ENCODE measurements around the gene NOX5.
"Not testable (repeated sequence)": the region's sequence is repeated elsewhere in the genome, so short reads cannot be mapped to it uniquely, and the experiment has no call there.

The NOX5 gene

DNA sequence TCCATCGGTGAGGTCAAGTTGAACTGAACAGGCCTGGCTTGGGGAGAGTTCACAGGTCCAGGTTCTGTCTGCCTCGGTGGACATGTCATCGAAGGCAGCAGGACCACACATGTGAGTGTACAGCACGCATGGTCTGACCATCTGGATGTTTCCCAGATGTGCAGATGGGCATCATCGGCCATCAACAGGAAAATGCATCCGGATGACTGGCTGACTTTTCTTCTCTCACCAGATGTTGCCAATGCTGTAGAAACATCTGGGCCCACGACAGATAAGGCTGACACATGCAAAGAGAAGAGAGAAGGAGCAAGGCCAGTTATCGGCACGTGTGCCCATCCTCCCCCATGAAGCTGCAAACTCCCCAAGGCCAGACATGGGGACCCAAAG is 45.1 kb downstream of the NOX5 start:
- DNase-seq = no peak

DNA sequence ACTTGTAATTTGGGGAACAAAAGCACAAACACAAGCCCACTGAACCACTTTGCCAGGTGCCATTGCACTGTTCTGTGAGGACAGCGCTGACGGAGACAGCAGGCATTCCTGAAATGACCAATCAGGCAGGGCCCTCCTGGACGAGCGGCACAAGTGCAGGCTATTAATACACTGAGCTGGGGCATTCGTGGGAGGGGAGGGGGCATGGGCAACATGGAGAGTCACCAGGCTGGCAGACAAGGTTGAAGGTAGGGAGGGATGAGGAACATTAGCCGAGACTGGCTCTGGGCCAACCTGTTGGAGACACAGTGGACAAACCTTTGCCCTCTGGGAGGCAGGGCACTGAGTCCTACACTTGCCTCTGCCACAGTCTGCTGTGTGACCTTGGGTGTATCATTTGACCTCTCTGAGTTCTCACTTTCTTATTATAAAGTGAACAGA is 45.6 kb downstream of the NOX5 start:
- DNase-seq = no peak

DNA sequence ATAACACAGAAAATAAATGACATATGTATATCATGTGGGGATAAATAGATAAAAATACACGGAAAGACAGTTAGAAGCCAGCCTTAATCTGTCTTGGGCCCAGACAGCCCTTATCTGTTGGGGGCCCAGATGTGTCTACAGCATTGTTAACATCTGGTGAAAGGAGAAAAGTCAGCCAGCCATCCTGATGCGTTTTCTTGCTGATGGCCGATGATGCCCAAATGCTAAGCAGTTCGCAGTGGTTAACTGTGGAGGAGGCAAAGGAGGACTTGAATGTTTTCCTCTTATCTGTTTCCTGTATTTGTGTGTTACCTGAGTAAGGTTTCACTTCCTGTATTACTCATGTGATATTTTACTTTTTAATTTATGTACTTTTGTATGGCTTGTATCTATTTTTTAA is 46.2 kb downstream of the NOX5 start:
- no peak for DNase-seq

DNA sequence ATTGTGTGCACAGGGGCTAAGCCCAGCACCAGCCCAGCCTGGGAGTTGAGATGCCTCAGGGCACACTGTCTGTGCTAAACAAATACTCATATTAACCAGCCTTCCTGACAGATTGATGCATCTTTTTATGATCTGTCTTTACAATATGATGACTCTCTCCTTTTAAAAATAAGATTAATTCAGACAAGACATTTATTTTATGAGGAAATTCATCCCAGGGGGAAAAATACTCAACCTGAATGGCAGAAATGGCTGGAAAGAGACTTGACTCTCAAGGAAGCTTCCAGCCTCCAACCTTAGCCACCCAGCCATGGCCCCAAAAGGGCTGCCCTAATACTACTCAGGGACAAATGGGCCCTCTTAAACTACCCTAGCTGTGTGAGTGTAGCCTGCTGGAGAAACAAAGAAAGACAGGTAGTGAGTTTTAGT is 46.9 kb downstream of the NOX5 start:
- no peak for DNase-seq

DNA sequence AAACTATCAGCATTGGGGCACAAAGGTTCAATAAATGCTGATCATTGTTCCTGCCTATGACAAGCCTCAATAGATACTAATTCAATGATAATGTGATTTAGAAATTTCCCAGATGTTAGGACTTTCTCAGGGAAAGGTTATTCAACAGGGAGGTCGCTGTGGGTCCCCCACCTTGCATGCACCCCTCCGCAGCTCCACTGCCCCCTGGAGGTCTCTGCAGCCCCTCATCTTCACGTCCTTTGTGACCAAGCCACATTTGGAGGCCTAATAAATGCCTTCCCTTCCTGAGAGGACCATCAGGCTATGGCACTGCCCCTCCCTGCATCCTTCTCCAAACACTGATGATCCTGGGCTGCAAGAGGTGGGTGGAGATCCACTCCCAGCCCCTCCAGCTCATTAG is 50.2 kb downstream of the NOX5 start:
- no peak for DNase-seq

DNA sequence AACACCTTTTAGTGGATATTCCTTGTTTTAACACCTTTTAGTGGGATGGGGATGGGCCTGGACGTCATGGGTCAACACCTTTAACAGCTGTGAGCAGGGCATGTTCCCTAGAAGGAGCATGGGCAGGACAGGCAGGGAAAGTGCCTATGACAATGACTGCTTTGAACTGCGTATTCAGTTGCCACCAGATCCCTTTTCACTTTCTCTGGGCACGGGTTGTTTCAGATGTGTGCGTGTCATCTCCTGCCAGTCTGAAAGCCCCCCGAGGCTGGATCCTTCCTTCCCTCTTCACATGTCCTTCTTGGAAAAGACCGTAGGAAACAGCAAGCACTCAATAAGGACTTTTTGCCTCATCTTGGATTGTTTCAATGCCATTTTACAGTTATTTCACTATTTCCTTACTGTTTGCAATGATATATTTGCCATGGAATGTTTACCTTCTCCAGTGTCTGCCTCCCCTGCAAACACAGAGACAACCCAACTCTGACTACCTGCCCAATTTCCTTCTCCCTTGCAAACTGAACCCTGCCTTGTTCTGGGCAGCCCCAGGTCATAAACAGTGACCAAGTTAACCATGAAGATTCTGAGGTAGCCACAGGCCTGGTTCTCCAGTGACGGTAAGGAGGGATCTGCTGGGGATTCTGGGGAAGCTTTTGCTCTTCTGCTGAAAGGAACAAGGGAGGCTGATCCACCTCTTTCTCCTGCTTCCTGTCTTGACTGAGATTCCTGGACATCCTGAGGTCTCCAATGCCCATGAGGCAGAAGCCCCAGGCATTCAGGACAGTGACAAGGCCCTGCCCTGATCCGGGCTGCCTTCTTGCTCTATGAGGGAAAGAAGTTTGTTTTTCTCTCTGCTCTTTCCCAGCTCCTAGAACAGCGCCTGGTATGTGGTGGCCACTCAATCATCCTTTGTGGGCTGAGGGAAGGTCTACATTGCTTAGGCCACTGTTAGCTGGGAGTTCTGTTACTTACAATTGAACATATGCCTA is 51.8 kb downstream of the NOX5 start:
- no peak for DNase-seq

DNA sequence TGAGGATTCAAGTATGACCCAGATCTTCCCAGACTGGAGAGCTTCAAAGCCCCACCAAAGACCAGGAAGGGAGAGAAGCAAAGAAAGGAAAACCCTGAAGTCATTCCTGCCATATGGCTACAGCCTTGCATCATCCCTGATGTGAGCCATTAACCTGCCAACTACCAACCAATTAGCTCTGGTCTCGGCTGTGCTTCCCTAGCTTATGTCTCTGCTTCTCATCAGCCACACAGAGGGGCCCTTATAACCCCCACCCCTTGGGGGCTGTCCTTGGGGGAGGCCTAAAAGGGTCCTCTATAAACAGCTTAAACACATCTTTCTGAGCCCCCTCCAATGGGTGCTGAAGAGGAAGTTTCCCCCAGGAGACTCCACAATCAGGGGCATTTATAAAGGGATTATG is 52.8 kb downstream of the NOX5 start:
- DNase-seq = no peak

DNA sequence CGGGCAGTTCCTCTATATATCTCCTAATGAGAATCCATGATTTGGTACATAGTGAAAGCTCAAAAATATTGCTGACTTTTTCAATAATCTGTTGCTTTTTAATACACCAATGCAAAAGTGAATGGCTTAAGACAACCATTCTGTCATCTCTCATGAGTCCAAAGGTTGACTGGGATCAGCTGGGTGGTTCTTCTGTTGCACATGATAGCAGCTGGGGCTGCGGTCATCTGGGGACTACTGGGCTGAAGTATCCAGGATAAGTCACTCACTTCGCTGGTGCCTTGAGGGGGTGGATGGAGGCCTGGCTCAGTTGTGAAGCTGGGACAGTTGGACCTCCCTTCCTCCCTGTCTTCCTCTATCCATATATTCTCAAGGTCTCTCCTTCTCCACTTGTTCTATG is 53.7 kb downstream of the NOX5 start:
- DNase-seq = no peak

DNA sequence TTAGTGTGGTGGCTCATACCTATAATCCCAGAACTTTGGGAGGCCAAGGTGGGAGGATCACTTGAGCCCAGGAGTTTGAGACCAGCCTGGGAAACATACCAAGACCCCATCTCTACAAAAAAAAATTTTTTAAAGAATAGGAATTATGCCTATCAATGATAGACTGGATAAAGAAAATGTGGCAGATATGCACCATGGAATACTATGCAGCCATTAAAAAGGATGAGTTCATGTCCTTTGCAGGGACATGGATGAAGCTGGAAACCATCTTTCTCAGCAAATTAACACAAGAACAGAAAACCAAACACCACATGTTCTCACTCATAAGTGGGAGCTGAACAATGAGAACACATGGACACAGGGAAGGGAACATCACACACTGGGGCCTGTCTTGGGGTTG is 54.8 kb downstream of the NOX5 start:
- DNase-seq = not testable (repeated sequence)

DNA sequence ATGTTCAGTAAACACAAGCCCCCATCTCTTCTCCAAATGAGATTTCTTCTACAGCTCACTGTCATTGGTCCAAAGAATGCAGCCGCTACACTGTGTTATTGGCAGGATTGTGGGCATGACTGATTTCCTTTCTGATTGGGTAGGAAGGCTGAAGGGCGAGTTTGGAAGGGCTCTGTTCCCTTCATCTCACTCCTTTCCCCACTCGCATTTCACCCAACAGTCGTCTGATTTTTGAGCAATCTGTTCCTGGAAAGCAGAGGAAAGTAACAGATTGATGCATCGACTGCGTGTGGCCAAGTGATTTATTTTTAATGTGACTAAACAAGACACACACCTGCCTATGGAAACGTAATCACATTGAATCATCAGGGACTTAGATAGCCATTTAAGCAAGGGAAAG is 55.5 kb downstream of the NOX5 start:
- DNase-seq = no peak

DNA sequence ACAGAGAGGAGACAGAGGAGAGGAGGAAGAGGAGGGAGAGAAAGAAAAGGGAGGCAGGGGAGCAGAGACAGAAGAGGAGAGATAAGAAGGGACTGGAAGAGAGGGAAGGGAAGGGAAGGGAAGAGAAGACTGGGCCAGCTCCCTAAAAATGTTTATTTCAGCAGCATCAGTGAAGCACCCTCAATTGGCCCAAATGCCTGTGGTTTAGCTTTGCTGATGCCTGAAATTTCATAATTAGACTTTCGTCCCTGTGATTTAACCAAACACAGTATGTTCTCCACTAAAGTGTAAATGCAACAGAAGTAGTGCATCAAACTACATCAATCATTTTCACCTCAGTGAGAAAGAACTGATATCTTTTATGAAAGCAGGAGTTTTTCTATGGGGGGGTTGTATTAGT is 55.9 kb downstream of the NOX5 start:
- no peak for DNase-seq

DNA sequence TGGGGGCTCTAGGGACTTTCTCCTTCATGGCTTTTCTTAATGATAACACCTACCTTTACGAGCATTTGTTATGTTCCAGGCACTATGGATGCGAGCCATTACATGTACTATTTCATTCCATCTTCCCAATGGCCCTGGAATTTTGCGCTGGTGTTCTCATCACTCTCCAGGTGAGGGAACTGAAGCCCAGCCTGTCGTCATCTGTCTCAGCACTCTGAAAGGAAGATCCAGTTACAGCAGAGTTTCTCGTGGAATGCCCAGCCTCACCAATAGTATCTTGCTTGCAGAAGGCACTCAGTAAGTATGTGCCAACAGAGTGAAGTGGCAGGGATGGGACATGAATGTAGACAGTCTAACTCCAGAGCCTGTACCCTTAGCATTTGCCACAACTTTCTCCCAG is 56.8 kb downstream of the NOX5 start:
- no peak for DNase-seq

DNA sequence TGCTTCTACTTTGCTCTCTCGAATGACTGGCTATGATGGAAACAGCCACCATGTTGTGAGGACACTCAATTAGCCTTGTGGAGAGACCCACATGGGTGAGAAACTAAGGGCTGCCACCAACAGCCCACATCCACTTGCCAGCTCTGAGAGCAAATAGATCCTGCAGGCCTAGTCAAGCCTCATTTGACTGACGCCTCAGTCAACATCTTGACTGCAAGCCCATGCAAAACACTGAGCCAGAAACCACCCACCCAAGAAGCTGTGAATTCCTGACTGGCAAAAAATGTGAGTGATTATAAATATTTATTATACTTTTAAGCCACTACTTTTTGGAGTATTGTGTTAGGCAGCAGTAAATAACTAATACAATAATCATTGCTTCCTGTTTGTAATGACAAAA is 58.4 kb downstream of the NOX5 start:
- DNase-seq = no peak

DNA sequence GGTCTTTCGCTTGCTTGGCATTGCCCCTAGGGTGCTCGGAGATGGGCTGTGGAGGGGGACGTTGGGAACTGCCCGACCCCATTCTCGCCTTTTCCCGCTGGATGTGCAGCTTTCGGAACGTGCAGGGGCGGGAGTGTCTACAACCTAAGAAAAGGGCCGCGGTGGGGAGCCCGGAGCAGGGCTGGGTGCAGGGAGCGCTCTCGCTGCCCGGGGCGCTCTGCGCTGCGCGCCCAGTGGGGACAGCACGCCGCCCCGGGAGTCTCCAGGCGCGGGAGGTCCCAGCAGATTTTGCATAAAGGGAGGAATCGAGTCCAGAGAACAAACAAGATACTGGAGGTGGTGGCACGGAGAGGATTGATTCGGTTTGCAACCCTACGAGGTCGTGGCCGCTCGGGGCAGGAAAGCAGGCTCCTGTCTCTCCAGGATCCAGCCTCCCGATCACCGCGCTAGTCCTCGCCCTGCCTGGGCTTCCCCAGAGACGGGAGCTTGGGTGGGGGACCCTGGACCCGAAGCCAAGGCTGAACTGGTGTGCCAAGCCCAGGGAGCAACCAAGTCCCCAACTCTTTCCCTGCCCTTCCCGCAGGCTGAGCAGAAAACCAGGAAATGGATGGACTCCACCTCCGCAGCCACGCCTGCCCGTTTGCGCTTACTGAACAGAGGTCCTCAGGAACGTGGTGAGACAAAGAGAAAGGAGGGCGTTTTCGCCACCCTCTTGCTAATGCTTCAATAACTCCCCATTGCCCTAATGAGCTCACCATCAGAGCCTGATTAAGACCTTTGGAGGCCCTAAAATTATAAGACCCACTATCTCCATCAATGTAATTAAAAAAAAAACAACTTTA is 59.7 kb downstream of the NOX5 start:
- DNase-seq = peak; percentile 78

DNA sequence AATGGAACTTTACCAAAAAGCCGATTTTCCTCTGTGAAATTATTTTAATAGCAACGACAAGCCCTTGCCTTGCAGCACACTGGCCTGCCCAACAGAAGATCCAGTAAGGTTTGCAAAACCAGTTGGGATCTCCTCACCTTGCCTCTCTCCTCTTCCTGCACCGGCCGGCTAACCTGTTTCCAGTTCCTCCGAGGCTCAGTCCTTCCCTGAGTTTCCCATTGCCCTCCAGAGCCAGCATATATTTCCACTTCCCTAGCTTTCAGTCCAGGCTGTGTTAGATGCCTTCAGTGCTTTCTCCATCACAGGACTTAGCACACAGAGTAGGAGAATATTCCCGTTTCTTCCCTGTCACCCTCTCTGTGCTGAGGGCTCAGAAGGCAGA is 60.3 kb downstream of the NOX5 start:
- peak; percentile 58 for DNase-seq

DNA sequence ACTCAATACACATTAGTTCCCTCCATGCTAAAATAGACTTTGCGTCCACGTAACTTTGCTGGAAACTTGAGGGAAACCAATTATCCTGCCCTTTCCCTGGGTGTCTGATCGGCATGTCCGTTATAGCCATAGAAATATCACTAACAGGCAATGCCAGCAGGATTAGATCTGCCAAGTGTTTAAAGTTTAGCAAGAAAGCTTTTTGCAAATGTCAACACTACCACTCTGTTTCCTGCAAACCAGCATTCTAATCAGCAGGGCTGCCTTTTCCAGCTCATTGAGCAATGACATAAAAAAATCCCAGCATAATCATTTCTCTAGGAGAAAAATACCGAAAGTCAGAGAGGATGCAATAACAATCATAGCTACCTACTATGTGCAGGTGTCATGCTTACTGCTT is 60.9 kb downstream of the NOX5 start:
- no peak for DNase-seq

DNA sequence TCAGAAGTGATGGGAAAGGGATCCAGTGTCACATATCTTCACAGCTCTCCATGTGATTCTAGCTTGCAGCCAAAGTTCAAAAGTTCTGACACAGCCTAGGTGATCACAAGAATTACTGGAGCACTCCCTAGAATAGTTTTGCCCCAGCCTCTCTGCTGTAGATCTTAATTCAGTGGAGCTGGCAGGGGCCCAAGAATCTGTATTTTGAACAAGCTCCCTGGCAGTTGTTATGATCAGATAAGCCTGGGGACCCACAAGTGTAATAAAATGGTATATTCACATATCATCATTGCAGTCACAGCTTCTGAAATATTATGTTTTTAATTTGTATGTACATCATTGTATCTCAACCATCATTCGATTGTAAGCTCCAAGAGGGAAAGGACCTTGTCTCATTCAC is 62.3 kb downstream of the NOX5 start:
- no peak for DNase-seq

DNA sequence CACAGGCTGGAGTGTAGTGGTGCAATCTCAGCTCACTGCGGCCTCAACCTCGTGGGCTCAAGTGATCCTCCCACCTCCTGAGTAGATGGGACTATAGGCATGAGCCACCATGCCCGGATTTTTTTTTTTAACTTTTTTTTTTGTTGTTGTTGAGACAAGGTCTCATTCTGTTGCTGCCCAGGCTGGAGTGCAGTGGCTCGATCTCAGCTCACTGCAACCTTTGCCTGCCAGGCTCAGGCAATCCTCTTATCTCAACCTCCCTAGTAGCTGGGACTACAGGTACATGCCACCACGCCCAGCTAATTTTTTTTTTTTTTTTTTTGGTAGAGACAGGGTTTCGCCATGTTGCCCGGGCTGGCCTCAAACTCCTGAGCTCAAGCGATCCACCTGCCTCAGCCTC is 64.1 kb downstream of the NOX5 start:
- no peak for DNase-seq

DNA sequence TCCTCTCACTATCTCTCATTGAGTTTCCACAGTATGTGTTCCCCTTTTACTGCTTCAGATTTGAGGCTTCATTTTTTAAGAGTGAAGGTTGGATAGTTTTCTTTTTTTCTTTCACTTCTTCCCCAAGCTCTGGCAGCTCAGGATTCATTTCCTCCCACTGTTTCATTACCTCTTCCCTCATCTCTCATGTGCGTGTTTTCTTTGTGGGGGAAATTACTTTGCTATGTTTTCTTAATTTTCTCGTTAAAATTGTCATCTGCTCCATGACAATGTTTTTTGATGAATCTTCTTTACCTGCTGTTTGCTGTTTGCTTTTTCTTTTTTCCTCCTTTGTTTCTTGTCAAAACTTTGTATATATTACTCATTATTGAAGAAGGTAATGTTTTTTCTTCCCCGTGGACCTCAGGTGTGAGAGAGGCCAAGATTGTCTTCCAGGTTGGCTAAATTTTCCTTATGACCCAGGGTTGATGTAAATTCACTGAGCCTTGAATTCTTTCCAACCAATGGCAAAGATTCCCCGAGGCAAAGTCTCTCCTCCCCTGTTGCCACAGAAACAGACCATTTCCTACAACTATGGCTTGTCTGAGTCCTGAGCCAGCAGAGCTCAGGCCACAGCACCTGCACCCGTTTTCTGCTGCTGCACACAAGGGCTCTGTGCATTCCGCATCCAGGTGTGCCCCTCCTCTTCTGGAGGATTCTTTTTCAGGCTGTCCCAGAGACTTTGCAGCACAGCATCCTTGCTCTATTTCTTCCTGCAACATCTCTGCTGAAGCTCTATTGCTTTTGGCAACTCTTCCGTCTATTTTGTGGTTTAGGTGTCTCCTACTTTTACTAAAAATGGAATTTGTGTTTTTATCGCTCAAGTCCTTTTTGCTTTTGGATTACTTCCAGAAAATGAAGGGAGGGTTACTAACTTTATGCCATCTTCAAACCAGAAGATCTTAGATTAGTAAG is 66.1 kb downstream of the NOX5 start:
- peak; percentile 30 for DNase-seq

DNA sequence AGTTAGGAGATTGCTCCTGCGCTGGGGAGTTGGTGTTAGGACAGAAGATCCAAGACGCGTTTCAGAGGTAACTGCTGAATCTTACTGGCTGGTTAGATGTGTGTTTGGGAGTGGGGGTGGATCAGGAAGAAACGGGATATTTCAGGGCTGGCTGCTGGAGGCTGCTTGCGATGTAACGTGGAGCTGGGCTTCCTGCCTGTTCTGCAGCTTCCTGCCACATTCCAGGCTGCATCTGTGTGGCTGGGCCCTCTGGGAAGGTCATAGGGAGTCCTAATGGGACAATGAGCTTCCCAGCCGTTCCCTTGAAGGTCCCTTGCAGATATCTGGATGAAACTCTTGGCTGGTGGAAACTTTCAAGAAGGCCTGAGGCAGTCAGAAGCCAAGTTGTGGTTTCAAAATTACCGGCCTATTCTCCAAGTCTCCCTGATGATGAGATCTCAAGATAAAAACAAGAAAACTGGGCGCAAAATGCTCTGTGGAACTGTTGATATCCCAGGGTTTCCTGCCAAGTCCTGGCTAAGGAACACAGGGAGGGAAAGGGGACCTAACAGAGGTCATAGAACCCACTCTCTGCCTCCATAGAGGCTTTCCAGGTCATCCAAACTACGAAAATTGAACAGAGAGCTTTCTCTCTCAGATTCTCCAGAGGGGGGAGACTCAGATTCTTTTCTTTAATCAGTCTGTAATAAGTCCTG is 67.0 kb downstream of the NOX5 start:
- no peak for DNase-seq

DNA sequence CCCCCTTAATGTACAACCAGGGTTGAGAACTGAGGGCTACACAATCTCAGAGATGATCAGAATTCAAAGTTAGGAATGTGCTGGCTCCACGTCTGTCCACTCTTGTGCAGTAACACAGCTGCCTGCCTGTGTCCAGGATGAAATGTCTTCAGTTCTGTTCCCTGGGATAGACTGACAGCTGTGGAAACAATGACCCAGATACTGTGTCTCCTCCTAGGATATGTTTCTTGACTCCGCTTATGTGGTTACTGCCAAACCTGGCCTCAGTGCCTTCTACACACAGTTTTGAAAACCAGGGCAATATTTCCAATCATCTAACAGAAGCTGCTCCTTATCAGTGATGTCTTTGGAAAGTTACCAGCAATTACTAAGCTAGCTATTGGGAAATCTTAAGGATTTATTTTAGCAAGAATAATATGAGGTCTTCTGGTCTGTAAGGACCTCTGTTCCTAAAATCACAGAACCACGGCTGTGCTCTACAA is 67.6 kb downstream of the NOX5 start:
- DNase-seq = no peak

DNA sequence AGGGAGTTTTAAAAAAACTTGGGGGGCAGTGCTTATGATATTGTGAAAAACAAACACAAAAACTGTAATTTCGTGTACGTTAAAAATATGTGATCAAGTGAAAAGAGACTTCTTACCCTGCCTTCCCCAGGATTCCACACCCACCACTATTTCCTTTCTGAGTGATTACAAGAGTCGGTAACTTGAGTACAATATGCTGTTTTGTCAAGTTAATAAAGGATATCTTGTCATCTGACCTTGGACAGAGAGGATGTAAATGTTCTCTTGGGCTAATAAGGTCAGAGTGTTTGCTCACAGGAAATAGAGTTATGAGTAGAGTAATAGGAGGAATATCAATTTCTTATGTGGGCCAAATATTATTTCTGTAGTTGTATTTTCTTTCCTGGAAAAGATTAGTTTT is 68.1 kb downstream of the NOX5 start:
- DNase-seq = no peak

All from DMS53 (cell line).